CD8-positive, alpha-beta memory T cell (primary cell): Measurements from ENCODE around the gene PTPRE. TPM values are rescaled to one million over a fixed set of nuclear protein-coding genes. Genes with fewer than 3 reads are reported as not detected.

Experiments
- CTCF ChIA-PET: fragments of 350-600 bp; sonication (Branson Sonifier 250); formaldehyde crosslinking; loops from one replicate; lab custom pipeline; 2021; ENCODE audit warnings: antibody characterized with exemption; lab: Charles Lee
- POLR2A ChIA-PET: fragments of 350-600 bp; sonication (Branson Sonifier 250); formaldehyde crosslinking; loops from one replicate; lab custom pipeline; 2021; ENCODE audit warnings: antibody characterized with exemption; lab: Charles Lee
- DNase-seq, 5 donors: peaks; one replicate each; pipeline versions ENCODE4 v3.0.0 to v3.0.0-alpha.2; 2020 to 2022; ENCODE audit warnings: mixed read lengths in 1 of 5
- H3K27ac ChIP-seq: one replicate; pipeline ENCODE4 v1.7.0; 2013; ENCODE audit warnings: low read depth, mild to moderate bottlenecking, low read length, moderate library complexity
- H3K27me3 ChIP-seq: 2 replicates; pipeline ENCODE4 v1.7.0; 2013; ENCODE audit warnings: low read length, mild to moderate bottlenecking; ENCODE audit not compliant: insufficient read depth, poor library complexity, severe bottlenecking
- H3K36me3 ChIP-seq: 2 replicates; pipeline ENCODE4 v1.7.0; 2013; ENCODE audit warnings: mild to moderate bottlenecking, low read length, moderate library complexity; ENCODE audit not compliant: insufficient read depth
- H3K4me1 ChIP-seq: 2 replicates; pipeline ENCODE4 v1.7.0; 2013; ENCODE audit warnings: mild to moderate bottlenecking, low read length, moderate library complexity; ENCODE audit not compliant: insufficient read depth
- H3K4me3 ChIP-seq: 2 replicates; pipeline ENCODE4 v1.7.0; 2013; ENCODE audit warnings: mild to moderate bottlenecking, low read length
- H3K9me3 ChIP-seq: 2 replicates; pipeline ENCODE4 v1.7.0; 2013; ENCODE audit warnings: mild to moderate bottlenecking, low read length
- H3K27ac Mint-ChIP-seq, 8 donors: one replicate each; pipeline ENCODE4 v1.8.0; 2020 to 2021; ENCODE audit warnings: mixed read lengths in 8 of 8, mild to moderate bottlenecking in 6 of 8, inconsistent platforms in 3 of 8, moderate library complexity in 3 of 8
- H3K27me3 Mint-ChIP-seq, 2 donors: one replicate each; pipeline ENCODE4 v1.8.0; 2020 to 2021; ENCODE audit warnings: mixed read lengths in 2 of 2, mild to moderate bottlenecking in 1 of 2, moderate library complexity in 1 of 2
- H3K36me3 Mint-ChIP-seq, 3 donors: one replicate each; pipeline ENCODE4 v1.8.0; 2020 to 2021; ENCODE audit warnings: mixed read lengths in 3 of 3, inconsistent platforms in 1 of 3, mild to moderate bottlenecking in 1 of 3
- H3K4me1 Mint-ChIP-seq, 3 donors: one replicate each; pipeline ENCODE4 v1.8.0; 2020 to 2021; ENCODE audit warnings: mixed read lengths in 3 of 3, inconsistent platforms in 1 of 3, mild to moderate bottlenecking in 1 of 3
- H3K4me3 Mint-ChIP-seq, 7 donors: one replicate each; pipeline ENCODE4 v1.8.0; 2020 to 2021; ENCODE audit warnings: mixed read lengths in 7 of 7, mild to moderate bottlenecking in 6 of 7, moderate library complexity in 4 of 7, inconsistent platforms in 2 of 7
- H3K9me3 Mint-ChIP-seq, 5 donors: one replicate each; pipeline ENCODE4 v1.8.0; 2020 to 2022; ENCODE audit warnings: mixed read lengths in 5 of 5, mild to moderate bottlenecking in 3 of 5, moderate library complexity in 2 of 5, inconsistent platforms in 1 of 5
- polyA plus RNA-seq: library from polyadenylated mRNA; unstranded; fragments of 300-500 nt; fragmentation: Illumina TruSeq; gene quantifications from one replicate; pipeline ENCODE4 v1.2.3, GENCODE V29; 2021
- total RNA-seq, 2 experiments: library from RNA; stranded (reverse); gene quantifications; one replicate each; pipeline ENCODE4 v1.2.3, GENCODE V29; 2021

PTPRE gene
- total and polyA plus RNA-seq, 3 experiments from 2014 or later: 25.2 to 29.5 (median 26.0) TPM

DNA sequence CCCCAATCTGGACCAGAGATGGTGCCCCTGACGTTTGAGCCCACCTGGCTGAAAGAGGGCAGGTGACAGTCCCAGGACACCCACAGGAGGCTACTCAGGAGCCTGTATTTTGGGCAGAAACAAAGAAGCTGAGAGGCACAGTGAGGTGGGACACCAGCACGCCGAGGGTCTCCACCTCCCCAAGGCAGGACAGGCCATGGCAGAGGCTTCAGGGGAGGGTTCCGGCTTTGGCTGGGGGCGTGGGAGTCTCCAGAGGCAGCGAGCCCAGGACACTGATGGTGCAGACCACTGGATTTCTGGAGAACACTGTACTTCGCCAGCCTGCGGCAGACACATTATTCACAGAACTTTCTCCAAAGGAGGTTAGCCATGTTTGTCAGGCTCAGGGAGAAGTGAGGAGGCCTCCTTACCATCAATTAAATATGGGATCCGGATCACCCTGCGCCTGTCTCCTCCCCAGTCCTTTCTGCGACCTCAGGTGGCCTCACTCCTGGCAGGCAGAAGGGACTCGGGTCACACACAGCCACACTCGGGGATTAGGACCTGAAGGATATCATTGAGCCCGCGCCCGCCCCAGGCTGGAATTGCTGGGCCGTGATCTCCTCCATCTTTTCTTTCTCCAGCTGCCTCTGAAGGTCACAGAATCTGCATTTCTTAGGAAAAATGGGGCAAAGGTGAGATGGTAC, 121.1 kb downstream of the PTPRE start:
- Mint-ChIP-seq H3K36me3 (no peaks in the 10 kb centered on the region), H3K4me1 (peaks cover 3 to 6% (median 5%) of the 10 kb centered on the region in 3 donors), H3K4me3 (no peak overlapping the region), H3K27me3 (no peaks in the 10 kb centered on the region), H3K9me3 (no peaks in the 10 kb centered on the region), H3K27ac (no peak overlapping the region)
- POLR2A ChIA-PET: no interaction called here
- no peak overlapping the region for H3K4me3 ChIP-seq
- DNase-seq: no peak
- H3K9me3 ChIP-seq: no peaks in the 10 kb centered on the region
- H3K36me3 ChIP-seq: no peaks in the 10 kb centered on the region
- no peaks in the 10 kb centered on the region for H3K4me1 ChIP-seq
- no peaks in the 10 kb centered on the region for H3K27me3 ChIP-seq
- CTCF ChIA-PET: no interaction called here
- no peak overlapping the region for H3K27ac ChIP-seq

DNA sequence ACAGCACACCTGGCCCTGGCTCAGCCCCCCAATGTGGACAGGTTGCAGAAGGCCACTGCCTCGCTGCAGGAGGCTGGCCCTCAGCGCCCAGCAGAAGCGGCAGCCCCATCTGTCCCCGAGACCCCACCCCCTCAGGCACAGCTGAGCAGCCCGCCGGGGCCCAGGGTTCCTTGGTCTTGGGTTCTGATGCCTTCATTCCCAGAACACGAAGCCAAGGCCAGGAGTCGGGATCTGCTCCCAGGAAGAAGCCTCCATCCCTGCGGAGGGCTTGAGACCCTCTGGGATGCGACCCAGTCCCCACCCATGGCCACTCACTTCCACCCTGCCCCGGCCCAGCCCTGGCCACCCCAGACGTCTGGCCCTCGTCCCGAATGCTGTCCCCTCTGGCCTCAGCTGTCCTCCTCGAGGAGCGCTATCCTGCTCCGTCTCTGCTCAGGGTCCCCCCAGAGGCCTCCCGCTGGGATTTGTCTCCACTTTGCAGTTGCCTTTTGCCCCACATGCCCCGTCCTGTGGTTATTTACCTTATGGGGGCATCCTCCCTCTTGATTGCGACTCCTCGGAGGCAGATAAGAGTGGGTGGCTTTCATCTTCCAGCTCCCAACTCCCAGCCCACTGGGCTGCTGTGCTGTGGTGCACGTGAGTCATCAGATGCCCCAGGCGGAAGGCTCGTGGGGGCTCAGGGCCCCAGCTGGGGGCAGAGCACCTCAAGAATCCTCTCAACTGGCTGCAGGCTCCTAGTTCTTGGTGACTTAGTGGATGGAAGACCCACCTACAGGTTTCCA, 121.8 kb downstream of the PTPRE start:
- Histone ChIP-seq H3K36me3 (no peaks in the 10 kb centered on the region), H3K27ac (no peak overlapping the region), H3K4me3 (no peak overlapping the region), H3K9me3 (no peaks in the 10 kb centered on the region), H3K27me3 (no peaks in the 10 kb centered on the region), H3K4me1 (no peaks in the 10 kb centered on the region)
- Mint-ChIP-seq H3K4me3 (no peak overlapping the region), H3K27ac (peak overlapping the region in 1 of 8 donors; percentile 65), H3K27me3 (no peaks in the 10 kb centered on the region), H3K36me3 (no peaks in the 10 kb centered on the region), H3K9me3 (no peaks in the 10 kb centered on the region), H3K4me1 (peaks cover 3 to 6% (median 5%) of the 10 kb centered on the region in 3 donors)
- DNase-seq: no peak
- CTCF ChIA-PET: interaction anchor here (0.9 to 2.8 kb wide), 2 partner anchors 41 to 49 kb away, joined by 3 to 10 read pairs; no protein-coding TSS in a partner anchor
- POLR2A ChIA-PET: no interaction called here

DNA sequence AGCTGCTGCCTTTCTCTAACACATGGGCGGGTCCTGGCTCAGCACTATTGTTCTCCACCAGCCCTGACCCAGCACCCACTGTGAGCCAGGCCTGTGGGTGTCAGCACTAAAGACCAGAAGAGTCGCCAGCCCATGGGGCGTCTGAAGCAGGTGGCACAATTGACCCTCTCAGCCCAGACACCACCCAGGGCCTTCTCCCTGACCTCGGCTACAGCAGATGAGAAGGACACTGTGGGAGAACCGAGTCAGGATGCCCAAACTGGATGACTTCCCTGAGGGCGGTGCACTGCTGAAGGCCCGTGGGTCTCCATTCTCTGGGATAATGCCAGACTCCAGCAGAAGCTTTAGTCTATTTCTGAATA, 122.4 kb downstream of the PTPRE start:
- Histone ChIP-seq H3K9me3 (no peaks in the 10 kb centered on the region), H3K36me3 (no peaks in the 10 kb centered on the region), H3K27me3 (no peaks in the 10 kb centered on the region), H3K27ac (no peak overlapping the region), H3K4me1 (no peaks in the 10 kb centered on the region), H3K4me3 (no peak overlapping the region)
- Mint-ChIP-seq H3K9me3 (no peaks in the 10 kb centered on the region), H3K27me3 (no peaks in the 10 kb centered on the region), H3K27ac (peak overlapping the region in 1 of 8 donors; percentile 65), H3K4me1 (peaks cover 3 to 6% (median 5%) of the 10 kb centered on the region in 3 donors), H3K4me3 (no peak overlapping the region), H3K36me3 (no peaks in the 10 kb centered on the region)
- ChIA-PET CTCF (interaction anchor here (0.9 to 2.8 kb wide), 2 partner anchors 40 to 49 kb away, joined by 3 to 10 read pairs; no protein-coding TSS in a partner anchor), POLR2A (no interaction called here)
- DNase-seq: no peak

DNA sequence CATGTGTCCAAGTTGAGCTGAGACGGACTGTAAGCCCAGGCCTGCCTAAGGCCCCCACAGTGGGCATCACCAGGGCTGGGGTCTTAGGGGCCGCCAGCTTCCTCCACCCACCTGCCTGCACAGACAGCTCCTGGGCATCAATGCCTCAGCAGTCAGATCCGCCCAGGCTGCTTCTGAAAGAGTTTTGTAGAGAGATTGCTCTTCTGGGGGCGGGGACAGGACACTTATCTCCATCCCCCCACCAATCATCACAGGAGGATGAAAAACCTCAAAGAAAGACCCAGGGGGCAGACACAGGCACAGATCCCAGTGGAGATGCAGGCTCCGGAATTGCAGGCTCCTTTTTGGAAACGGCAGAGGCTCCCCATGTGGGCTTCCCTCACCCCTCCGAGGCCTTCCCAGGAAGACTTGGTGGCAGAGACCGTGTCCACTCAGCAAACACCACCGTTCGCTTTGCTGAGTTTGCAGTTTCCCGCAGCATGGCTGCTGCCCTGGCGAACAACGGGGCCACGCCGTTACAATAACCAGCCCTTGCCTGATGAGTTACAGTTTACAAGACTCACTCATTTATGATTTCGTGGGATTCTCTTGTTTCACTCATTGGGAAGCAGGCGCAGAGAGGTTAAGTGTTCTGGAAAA, 122.9 kb downstream of the PTPRE start:
- Histone ChIP-seq H3K36me3 (no peaks in the 10 kb centered on the region), H3K4me1 (no peaks in the 10 kb centered on the region), H3K9me3 (no peaks in the 10 kb centered on the region), H3K27ac (no peak overlapping the region), H3K27me3 (no peaks in the 10 kb centered on the region), H3K4me3 (no peak overlapping the region)
- Mint-ChIP-seq H3K9me3 (no peaks in the 10 kb centered on the region), H3K36me3 (no peaks in the 10 kb centered on the region), H3K4me1 (peaks cover 3 to 6% (median 5%) of the 10 kb centered on the region in 3 donors), H3K27me3 (no peaks in the 10 kb centered on the region), H3K27ac (no peak overlapping the region), H3K4me3 (no peak overlapping the region)
- ChIA-PET CTCF (interaction anchor here (0.7 to 2.8 kb wide), 3 partner anchors 39 to 48 kb away, joined by 3 to 10 read pairs (median 3); no protein-coding TSS in a partner anchor), POLR2A (no interaction called here)
- DNase-seq: no peak

DNA sequence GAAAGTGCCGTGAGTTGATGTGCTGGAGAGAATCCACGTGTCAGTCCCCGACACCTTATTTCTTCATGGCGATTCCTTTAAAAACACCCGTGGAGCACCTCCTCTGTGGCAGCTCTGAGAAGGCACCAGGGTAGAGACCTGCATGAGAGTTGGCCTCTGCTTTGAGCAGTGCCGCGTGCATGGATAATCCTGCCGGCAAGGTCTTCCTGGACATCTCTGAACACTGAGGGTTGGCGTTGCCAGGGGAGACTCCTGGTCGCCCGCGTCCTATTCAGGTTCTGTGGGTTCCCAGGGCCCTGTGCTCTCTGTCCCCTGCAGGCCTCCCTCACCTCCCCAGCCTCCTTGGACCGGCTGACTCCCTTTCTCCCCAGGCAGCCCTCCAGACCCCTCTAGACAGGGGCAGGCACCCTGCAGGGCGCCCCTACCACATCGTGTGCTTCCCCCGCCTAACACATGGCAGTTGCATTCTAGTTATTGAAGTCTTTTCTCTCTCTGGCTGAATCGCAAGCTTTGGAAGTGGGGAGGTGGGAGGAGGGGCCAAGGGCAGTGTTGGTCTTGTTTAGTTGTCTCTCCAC, 123.7 kb downstream of the PTPRE start:
- Mint-ChIP-seq H3K36me3 (no peaks in the 10 kb centered on the region), H3K4me3 (no peak overlapping the region), H3K27ac (no peak overlapping the region), H3K4me1 (peaks cover 4 to 9% (median 6%) of the 10 kb centered on the region in 3 donors), H3K9me3 (no peaks in the 10 kb centered on the region), H3K27me3 (no peaks in the 10 kb centered on the region)
- Histone ChIP-seq H3K4me3 (no peak overlapping the region), H3K36me3 (no peaks in the 10 kb centered on the region), H3K27me3 (no peaks in the 10 kb centered on the region), H3K9me3 (no peaks in the 10 kb centered on the region), H3K4me1 (no peaks in the 10 kb centered on the region), H3K27ac (no peak overlapping the region)
- ChIA-PET CTCF (interaction anchor here (0.7 to 2.8 kb wide), 3 partner anchors 19 to 40 kb away, joined by 3 to 10 read pairs (median 3); no protein-coding TSS in a partner anchor), POLR2A (no interaction called here)
- DNase-seq: no peak

DNA sequence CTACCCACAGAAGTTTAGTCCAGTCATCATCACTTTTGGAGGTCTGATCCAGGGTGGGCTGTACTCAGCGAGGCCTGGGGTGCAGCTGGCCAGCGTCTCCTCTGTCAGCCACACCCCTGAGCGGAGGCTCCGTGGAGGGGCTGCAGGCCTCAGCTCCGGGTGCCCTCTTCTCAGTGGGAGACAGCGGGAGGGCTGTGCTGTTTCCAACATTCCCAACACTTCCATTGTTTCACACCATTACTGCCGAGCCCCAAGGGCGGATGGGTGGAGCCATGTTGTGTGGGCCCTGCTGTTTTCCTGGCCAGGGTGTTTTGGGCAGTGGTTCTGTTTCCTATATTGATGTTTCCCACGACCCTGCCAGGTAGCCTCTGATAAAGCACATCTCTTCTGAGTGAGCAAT, 124.3 kb downstream of the PTPRE start:
- POLR2A ChIA-PET: no interaction called here
- Histone ChIP-seq H3K4me3 (no peak overlapping the region), H3K27me3 (no peaks in the 10 kb centered on the region), H3K9me3 (no peaks in the 10 kb centered on the region), H3K27ac (no peak overlapping the region), H3K36me3 (no peaks in the 10 kb centered on the region), H3K4me1 (no peaks in the 10 kb centered on the region)
- Mint-ChIP-seq H3K4me3 (no peak overlapping the region), H3K27me3 (no peaks in the 10 kb centered on the region), H3K9me3 (no peaks in the 10 kb centered on the region), H3K36me3 (no peaks in the 10 kb centered on the region), H3K4me1 (peaks cover 6 to 11% (median 6%) of the 10 kb centered on the region in 3 donors), H3K27ac (no peak overlapping the region)
- CTCF ChIA-PET: interaction anchor here (0.9 to 2.8 kb wide), 2 partner anchors 19 to 38 kb away, joined by 3 to 10 read pairs; no protein-coding TSS in a partner anchor
- no peak for DNase-seq

DNA sequence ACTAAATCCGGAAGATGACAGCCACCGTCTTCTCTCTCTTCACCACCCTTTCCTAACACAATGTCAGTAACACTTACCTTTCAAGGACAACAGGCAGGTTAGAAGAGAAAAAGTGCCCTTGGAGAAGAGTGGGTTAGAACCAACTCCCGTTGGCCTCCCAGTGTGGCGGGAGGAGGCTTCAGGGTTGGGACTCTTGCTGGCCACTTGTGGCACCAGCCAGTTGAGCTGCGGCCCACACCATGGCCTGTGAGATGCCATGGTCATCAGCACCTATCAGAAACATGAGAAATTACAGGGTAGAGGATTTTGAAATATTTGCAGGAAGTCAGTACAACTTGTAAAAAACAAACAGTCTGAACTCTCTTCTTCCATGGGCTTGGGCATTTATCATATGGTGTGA, 125.6 kb downstream of the PTPRE start:
- H3K27me3 ChIP-seq: no peaks in the 10 kb centered on the region
- H3K27ac Mint-ChIP-seq: no peak overlapping the region
- no peaks in the 10 kb centered on the region for H3K27me3 Mint-ChIP-seq
- ChIA-PET POLR2A (no interaction called here), CTCF (interaction anchor here (1.1 to 11.3 kb wide), 3 partner anchors 21 to 118 kb away, joined by 3 to 242 read pairs (median 3); no protein-coding TSS in a partner anchor)
- no peaks in the 10 kb centered on the region for H3K9me3 ChIP-seq
- DNase-seq: no peak
- H3K36me3 ChIP-seq: no peaks in the 10 kb centered on the region
- no peaks in the 10 kb centered on the region for H3K4me1 ChIP-seq
- no peaks in the 10 kb centered on the region for H3K9me3 Mint-ChIP-seq
- H3K36me3 Mint-ChIP-seq: no peaks in the 10 kb centered on the region
- no peak overlapping the region for H3K27ac ChIP-seq
- no peak overlapping the region for H3K4me3 Mint-ChIP-seq
- H3K4me3 ChIP-seq: no peak overlapping the region
- peaks cover 0 to 6% (median 3%) of the 10 kb centered on the region in 3 donors for H3K4me1 Mint-ChIP-seq
